GM19397 (cell line): Measurements from ENCODE around the gene ZC3H12A.
"Not testable (repeated sequence)": the region's sequence is repeated elsewhere in the genome, so short reads cannot be mapped to it uniquely, and the experiment has no call there.

Experiments
- ATAC-seq: cut with Tn5 transposase; IDR thresholded peaks from one replicate; pipeline ENCODE4 v1.9.1; 2021; ENCODE audit warnings: mild to moderate bottlenecking, moderate library complexity; ENCODE audit not compliant: unreplicated experiment

ZC3H12A gene

GRCh38 chr1:37498872-37499617 is 24.7 kb downstream of the ZC3H12A start:
- no peak for ATAC-seq

- ATAC-seq: no peak
Observed at GRCh38 chr1:37501661-37502060, 27.3 kb downstream of the ZC3H12A start.

- no peak for ATAC-seq
Observed at GRCh38 chr1:37502104-37502503, 27.7 kb downstream of the ZC3H12A start.

- ATAC-seq: not testable (repeated sequence)
Observed at GRCh38 chr1:37502791-37503190, 28.4 kb downstream of the ZC3H12A start.

GRCh38 chr1:37506740-37507139 is 32.4 kb downstream of the ZC3H12A start:
- ATAC-seq: no peak

GRCh38 chr1:37509181-37509580 is 34.8 kb downstream of the ZC3H12A start:
- no peak for ATAC-seq

- peak; percentile 22 for ATAC-seq
Observed at GRCh38 chr1:37513795-37514349, 39.5 kb downstream of the ZC3H12A start.

GRCh38 chr1:37514350-37515184 is 40.2 kb downstream of the ZC3H12A start, which contains the start of gene MEAF6:
TSS of gene MEAF6 (minus strand) at chr1:37514766. CDS start at chr1:37514746, 20 bp downstream.
- ATAC-seq: peak; percentile 88

GRCh38 chr1:37515185-37516034 is 41.0 kb downstream of the ZC3H12A start:
- no peak for ATAC-seq

- ATAC-seq: no peak
Observed at GRCh38 chr1:37517569-37517968, 43.2 kb downstream of the ZC3H12A start.

GRCh38 chr1:37518241-37518640 is 43.9 kb downstream of the ZC3H12A start:
- not testable (repeated sequence) for ATAC-seq

- ATAC-seq: not testable (repeated sequence)
Observed at GRCh38 chr1:37518929-37519328, 44.5 kb downstream of the ZC3H12A start.

- ATAC-seq: no peak
Observed at GRCh38 chr1:37519613-37520012, 45.2 kb downstream of the ZC3H12A start.

GRCh38 chr1:37529888-37530287 is 55.5 kb downstream of the ZC3H12A start:
- ATAC-seq: not testable (repeated sequence)

GRCh38 chr1:37532418-37533156 is 58.2 kb downstream of the ZC3H12A start:
- ATAC-seq: not testable (repeated sequence)

GRCh38 chr1:37533317-37534093 is 59.1 kb downstream of the ZC3H12A start:
- ATAC-seq: no peak
